SK-N-SH (cell line): ENCODE measurements around the gene SULT1C3. TPM values are rescaled to one million over a fixed set of nuclear protein-coding genes. Genes with fewer than 3 reads are reported as not detected.

Experiments used
- CTCF ChIA-PET: fragments of 300-600, 350-600 bp; formaldehyde crosslinking; extraction: SDS; loops from one replicate; lab custom pipeline; 2021; lab: Yijun Ruan, JAX
- POLR2A ChIA-PET: fragments of 350-600 bp; sonication (Branson Sonifier 250); formaldehyde crosslinking; extraction: SDS; loops from one replicate; lab custom pipeline; 2020; ENCODE audit warnings: antibody characterized with exemption, inconsistent platforms; lab: Yijun Ruan, JAX
- DNase-seq: peaks from one replicate; pipeline ENCODE4 v3.0.0; 2012
- H2AFZ ChIP-seq: fragments of 200-600 bp; sonication (generic); 2 replicates; pipeline ENCODE4 v1.8.1; 2016; ENCODE audit warnings: antibody characterized with exemption, mild to moderate bottlenecking, low read depth
- H3F3A ChIP-seq: fragments of 200-600 bp; sonication (generic); replicated peaks from 2 replicates; pipeline ENCODE3; 2016; ENCODE audit warnings: antibody characterized with exemption, mild to moderate bottlenecking; ENCODE audit not compliant: insufficient read depth
- H3K27ac ChIP-seq, 2 experiments: fragments of 200-500 bp in 1 of 2; fragments of 200-600 bp in 1 of 2; sonication (Bioruptor generic) in 1 of 2; sonication (generic), shearing (Covaris generic) in 1 of 2; 2 replicates each; pipeline versions ENCODE4 v1.5.1 to v1.6.1; 2014 to 2016; ENCODE audit warnings: low read depth in 2 of 2, inconsistent platforms in 1 of 2, low read length in 1 of 2, mild to moderate bottlenecking in 1 of 2, mixed read lengths in 1 of 2
- H3K27me3 ChIP-seq: fragments of 200-600 bp; sonication (generic), shearing (Covaris generic); 2 replicates; pipeline ENCODE4 v1.6.1; 2016; ENCODE audit warnings: mixed run types; ENCODE audit not compliant: insufficient read depth
- H3K36me3 ChIP-seq, 2 experiments: fragments of 200-500 bp in 1 of 2; fragments of 200-600 bp in 1 of 2; sonication (Bioruptor generic) in 1 of 2; sonication (generic) in 1 of 2; replicated peaks in 1 of 2; 2 replicates each; pipeline versions ENCODE3 to v1.5.1; 2014 to 2016; ENCODE audit warnings: low read length in 1 of 2, mild to moderate bottlenecking in 1 of 2; ENCODE audit not compliant: insufficient read depth in 2 of 2, control insufficient read depth in 1 of 2
- H3K4me1 ChIP-seq, 2 experiments: fragments of 200-500 bp in 1 of 2; fragments of 200-600 bp in 1 of 2; sonication (Bioruptor generic) in 1 of 2; sonication (generic), shearing (Covaris generic) in 1 of 2; 2 replicates each; pipeline versions ENCODE4 v1.5.1 to v1.6.1; 2014 to 2016; ENCODE audit warnings: low read depth in 1 of 2, low read length in 1 of 2, mixed run types in 1 of 2; ENCODE audit not compliant: insufficient read depth in 2 of 2, control insufficient read depth in 1 of 2
- H3K4me2 ChIP-seq: fragments of 200-600 bp; sonication (generic), shearing (Covaris generic); 2 replicates; pipeline ENCODE4 v1.6.1; 2017; ENCODE audit warnings: mixed run types
- H3K4me3 ChIP-seq, 2 experiments: fragments of 200-500 bp in 1 of 2; fragments of 200-600 bp in 1 of 2; sonication (Bioruptor generic) in 1 of 2; sonication (generic), shearing (Covaris generic) in 1 of 2; 2 replicates each; pipeline versions ENCODE4 v1.5.1 to v1.8.1; 2014 to 2016; ENCODE audit warnings: low read depth in 2 of 2, inconsistent platforms in 1 of 2, low read length in 1 of 2, mild to moderate bottlenecking in 1 of 2, mixed read lengths in 1 of 2, moderate library complexity in 1 of 2
- H3K79me2 ChIP-seq: fragments of 200-600 bp; sonication (generic); 2 replicates; pipeline ENCODE4 v1.8.1; 2017; ENCODE audit warnings: mild to moderate bottlenecking; ENCODE audit not compliant: insufficient read depth
- H3K9ac ChIP-seq: fragments of 200-600 bp; sonication (generic); 2 replicates; pipeline ENCODE4 v1.6.1; 2017; ENCODE audit warnings: mixed run types
- H3K9me2 ChIP-seq: fragments of 200-600 bp; sonication (generic); 2 replicates; pipeline ENCODE4 v1.6.1; 2017; ENCODE audit warnings: mixed run types
- H3K9me3 ChIP-seq: fragments of 200-600 bp; sonication (generic); 2 replicates; pipeline ENCODE4 v1.6.1; 2017; ENCODE audit warnings: mixed run types, mild to moderate bottlenecking, moderate library complexity
- H4K20me1 ChIP-seq: fragments of 200-600 bp; sonication (generic); 2 replicates; pipeline ENCODE4 v1.6.1; 2017; ENCODE audit warnings: mild to moderate bottlenecking, mixed run types; ENCODE audit not compliant: insufficient read depth
- CHD2 ChIP-seq: fragments of 150-350 bp; IDR thresholded peaks from 2 replicates; pipeline ENCODE4 v1.6.1; 2018; ENCODE audit warnings: low read length; ENCODE audit not compliant: partially characterized antibody
- CTCF ChIP-seq: fragments of 200-600 bp; sonication (generic); IDR thresholded peaks from 2 replicates; pipeline ENCODE4 v1.6.1; 2017; ENCODE audit warnings: antibody characterized with exemption, mild to moderate bottlenecking, moderate library complexity
- ELF1 ChIP-seq: IDR thresholded peaks from 2 replicates; pipeline ENCODE4 v1.4.0; 2012
- FOXM1 ChIP-seq: IDR thresholded peaks from 2 replicates; pipeline ENCODE4 v1.4.0; 2012; ENCODE audit warnings: low read depth, mild to moderate bottlenecking
- GATA2 ChIP-seq: sonication (generic); formaldehyde crosslinking; IDR thresholded peaks from 2 replicates; pipeline ENCODE4 v1.5.0; 2020; ENCODE audit warnings: mild to moderate bottlenecking, missing genetic modification reagents
- IRF3 ChIP-seq: fragments of 150-350 bp; IDR thresholded peaks from 2 replicates; pipeline ENCODE4 v1.6.1; 2016; ENCODE audit warnings: mild to moderate bottlenecking, low read depth, low read length
- MEF2A ChIP-seq: IDR thresholded peaks from 2 replicates; pipeline ENCODE4 v1.4.0; 2012; ENCODE audit warnings: low read depth, borderline replicate concordance
- MXI1 ChIP-seq: IDR thresholded peaks from 2 replicates; pipeline ENCODE4 v1.6.1; 2012; ENCODE audit warnings: mild to moderate bottlenecking, low read depth, low read length, improper control_type of control experiment
- NFIC ChIP-seq: IDR thresholded peaks from 2 replicates; pipeline ENCODE4 v1.4.0; 2012; ENCODE audit warnings: borderline replicate concordance
- NRF1 ChIP-seq: IDR thresholded peaks from 2 replicates; pipeline ENCODE4 v1.6.1; 2012; ENCODE audit warnings: low read depth, mild to moderate bottlenecking, low read length
- PBX3 ChIP-seq: IDR thresholded peaks from 2 replicates; pipeline ENCODE4; 2012
- POLR2AphosphoS5 ChIP-seq: IDR thresholded peaks from 2 replicates; pipeline ENCODE4 v1.6.1; 2012; ENCODE audit warnings: low read depth, low read length
- RCOR1 ChIP-seq: fragments of 150-350 bp; IDR thresholded peaks from 2 replicates; pipeline ENCODE4 v1.6.1; 2017; ENCODE audit warnings: antibody characterized with exemption, low read length
- RFX5 ChIP-seq: IDR thresholded peaks from 2 replicates; pipeline ENCODE4 v1.6.1; 2012; ENCODE audit warnings: mild to moderate bottlenecking, improper control_type of control experiment, low read length
- RXRA ChIP-seq: IDR thresholded peaks from 2 replicates; pipeline ENCODE4 v1.4.0; 2012; ENCODE audit warnings: low read depth, mild to moderate bottlenecking, borderline replicate concordance
- SIN3A ChIP-seq: IDR thresholded peaks from 2 replicates; pipeline ENCODE4 v1.6.1; 2012; ENCODE audit warnings: low read depth, mild to moderate bottlenecking, low read length, moderate library complexity, borderline replicate concordance
- SMC3 ChIP-seq: IDR thresholded peaks from 2 replicates; pipeline ENCODE4 v1.6.1; 2012; ENCODE audit warnings: low read depth, low read length, improper control_type of control experiment
- TCF12 ChIP-seq: IDR thresholded peaks from 2 replicates; pipeline ENCODE4 v1.4.0; 2012
- USF2 ChIP-seq: fragments of 150-350 bp; IDR thresholded peaks from 2 replicates; pipeline ENCODE4 v1.6.1; 2017; ENCODE audit warnings: antibody characterized with exemption, low read length, low read depth, borderline replicate concordance
- ZBTB33 ChIP-seq: IDR thresholded peaks from 2 replicates; pipeline ENCODE4 v1.4.0; 2012; ENCODE audit warnings: low read depth, borderline replicate concordance
- WGBS: methylation state at CpG from one replicate; pipeline ENCODE4 v1.1.6; 2017; ENCODE audit warnings: low lambda C conversion rate; 5-methylcytosine and 5-hydroxymethylcytosine counted together
- polyA plus RNA-seq, 3 experiments: library from polyadenylated mRNA; depleted of rRNA; stranded (reverse); fragments of >200 nt; gene quantifications; 2 replicates each; pipeline ENCODE4 v1.2.3, GENCODE V29; 2012

The SULT1C3 gene
- polyA plus RNA-seq, 1 of the 3 experiments (the other 2 are of a cell fraction): not detected

- no peak overlapping the region for H3K9ac ChIP-seq
- no peak for TF ChIP-seq ELF1
- TF ChIP-seq PBX3: no peak
- no peak for TF ChIP-seq POLR2AphosphoS5
- no peak for TF ChIP-seq SMC3
- no peak for TF ChIP-seq TCF12
- no peak for TF ChIP-seq IRF3
- TF ChIP-seq USF2: no peak
- no peak for TF ChIP-seq NRF1
- TF ChIP-seq GATA2 (CRISPR knock-in tag): no peak
- no peak for TF ChIP-seq CTCF
- TF ChIP-seq MEF2A: no peak
- no peak for TF ChIP-seq RCOR1
- no peaks in the 10 kb centered on the region for H3K27me3 ChIP-seq
- H2AFZ ChIP-seq: no peak overlapping the region
- peaks cover 0 to 2% of the 10 kb centered on the region in 2 experiments; a peak in 1 of 4 replicates for H3K4me1 ChIP-seq
- H3K9me3 ChIP-seq: no peaks in the 10 kb centered on the region
- DNase-seq: no peak
- no peak overlapping the region for H3K4me3 ChIP-seq
- H4K20me1 ChIP-seq: no peaks in the 10 kb centered on the region
- CTCF ChIA-PET: interaction anchor here (1.1 kb wide), 1 partner anchor 41 kb away, joined by 3 read pairs; no protein-coding TSS in a partner anchor
- POLR2A ChIA-PET: no interaction called here
- no peaks in the 10 kb centered on the region for H3K36me3 ChIP-seq
- H3K27ac ChIP-seq: no peak overlapping the region
- no peak overlapping the region for H3K4me2 ChIP-seq
- H3K9me2 ChIP-seq: no peaks in the 10 kb centered on the region
- H3F3A ChIP-seq: no peaks in the 10 kb centered on the region
- H3K79me2 ChIP-seq: no peaks in the 10 kb centered on the region
- 19% methylated on average over 4 of the region's 4 CpGs for WGBS
Observed at GRCh38 chr2:108235577-108235976, 4.2 kb upstream of the SULT1C3 start.

GRCh38 chr2:108236676-108237335, 3.0 kb upstream of the SULT1C3 start:
- DNase-seq: no peak
- Histone ChIP-seq H3K4me3 (no peak overlapping the region), H3K27ac (no peak overlapping the region), H3K36me3 (no peaks in the 10 kb centered on the region), H3K4me2 (no peak overlapping the region), H3K9me3 (no peaks in the 10 kb centered on the region), H3F3A (no peaks in the 10 kb centered on the region), H3K4me1 (peaks cover 0 to 2% of the 10 kb centered on the region in 2 experiments; a peak in 1 of 4 replicates), H3K27me3 (no peaks in the 10 kb centered on the region), H3K79me2 (no peaks in the 10 kb centered on the region), H3K9me2 (no peaks in the 10 kb centered on the region), H4K20me1 (no peaks in the 10 kb centered on the region), H2AFZ (no peak overlapping the region), H3K9ac (no peak overlapping the region)
- ChIA-PET POLR2A (no interaction called here), CTCF (no interaction called here)
- TF ChIP-seq RFX5 (no peak), NFIC (no peak), MXI1 (no peak), ZBTB33 (no peak), SIN3A (no peak), RXRA (no peak), FOXM1 (no peak), CHD2 (no peak)
- 37% methylated on average over 6 of the region's 6 CpGs for WGBS
